ENCODE results near the gene TBRG1.
"Not testable (repeated sequence)": the region's sequence is repeated elsewhere in the genome, so short reads cannot be mapped to it uniquely, and the experiment has no call there.

TBRG1 gene, protein sequence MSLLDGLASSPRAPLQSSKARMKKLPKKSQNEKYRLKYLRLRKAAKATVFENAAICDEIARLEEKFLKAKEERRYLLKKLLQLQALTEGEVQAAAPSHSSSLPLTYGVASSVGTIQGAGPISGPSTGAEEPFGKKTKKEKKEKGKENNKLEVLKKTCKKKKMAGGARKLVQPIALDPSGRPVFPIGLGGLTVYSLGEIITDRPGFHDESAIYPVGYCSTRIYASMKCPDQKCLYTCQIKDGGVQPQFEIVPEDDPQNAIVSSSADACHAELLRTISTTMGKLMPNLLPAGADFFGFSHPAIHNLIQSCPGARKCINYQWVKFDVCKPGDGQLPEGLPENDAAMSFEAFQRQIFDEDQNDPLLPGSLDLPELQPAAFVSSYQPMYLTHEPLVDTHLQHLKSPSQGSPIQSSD

DNA sequence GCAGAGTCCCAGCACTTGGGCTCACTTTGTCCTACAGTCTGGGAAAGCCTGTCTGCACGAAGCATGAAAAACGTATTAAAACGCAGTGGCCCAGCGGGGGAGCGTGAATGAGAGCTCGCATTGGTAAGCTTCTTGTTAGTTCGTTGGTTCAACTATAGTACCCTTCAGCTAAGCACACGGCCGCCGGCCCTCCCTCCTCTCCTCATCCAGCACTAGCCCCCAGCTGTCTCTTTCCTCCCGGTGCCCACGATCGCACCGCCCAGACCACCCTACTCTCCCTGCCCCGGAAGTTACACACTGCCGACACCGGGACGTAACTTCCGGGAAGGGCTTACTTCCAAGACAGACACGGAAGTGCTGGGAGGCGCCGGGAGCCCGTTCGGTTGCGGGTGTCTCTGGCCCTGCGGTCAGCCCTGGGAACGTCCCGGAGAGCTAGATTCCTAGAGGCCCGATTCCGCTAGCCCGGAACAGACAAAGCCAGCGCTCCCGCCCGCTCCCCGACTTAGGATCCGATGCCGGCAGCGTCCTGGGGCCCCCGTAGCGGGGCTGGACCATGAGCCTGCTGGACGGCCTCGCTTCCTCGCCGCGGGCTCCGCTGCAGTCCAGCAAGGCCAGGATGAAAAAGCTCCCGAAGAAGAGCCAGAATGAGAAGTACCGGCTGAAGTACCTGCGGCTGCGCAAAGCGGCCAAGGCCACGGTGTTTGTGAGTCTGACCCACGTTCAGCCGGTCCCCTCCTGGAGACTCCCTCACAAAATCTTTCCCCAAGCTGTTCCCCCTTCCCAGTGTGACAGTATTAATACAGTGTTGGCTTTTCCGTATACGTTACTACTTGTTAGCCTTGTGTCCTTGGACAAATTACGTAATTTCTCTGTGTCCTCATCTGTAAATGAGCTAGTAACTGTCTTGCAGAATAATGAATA, at the start of gene TBRG1:
TBRG1 (plus strand) TSS at position 334 of the 921 bp plus-strand sequence; CDS start at position 554, 220 bp downstream.
- DNase-seq (ENCODE audit: low read depth), result peak; percentile 77

DNA sequence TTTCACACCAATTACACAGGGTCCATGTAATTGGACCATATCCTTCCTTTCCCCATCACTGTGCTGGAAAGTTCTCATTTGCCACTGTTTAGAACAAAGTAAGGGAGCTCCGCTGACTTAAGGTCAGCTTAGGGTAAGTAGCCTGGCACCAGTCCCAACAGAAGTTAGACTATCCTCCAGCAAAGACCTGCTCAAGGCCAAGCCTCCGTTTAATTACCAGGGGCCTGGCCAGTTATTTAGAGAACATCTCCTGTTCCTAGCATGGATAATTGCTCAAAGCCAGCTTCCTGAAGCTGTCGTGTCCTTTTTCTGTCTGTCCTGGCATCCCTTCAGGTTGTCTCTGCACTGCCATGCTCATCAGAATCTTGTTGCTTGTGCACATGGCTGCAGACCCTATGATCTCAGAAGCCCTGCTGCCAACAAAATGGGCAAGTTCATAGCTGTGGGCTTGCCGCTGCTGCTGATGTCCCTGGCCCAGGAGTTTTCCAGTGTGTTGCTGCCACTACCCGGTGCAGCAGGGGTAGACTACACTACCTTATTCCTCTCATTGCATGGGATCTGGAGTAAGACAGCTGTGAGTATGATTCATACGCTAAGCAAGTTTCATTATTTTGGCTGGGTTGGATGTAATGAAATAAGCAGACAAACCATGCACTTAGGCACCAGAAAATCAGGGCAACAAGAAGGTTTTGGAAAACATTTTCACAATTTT, 44.8 kb upstream of the TBRG1 start:
- DNase-seq (ENCODE audit: low read depth), result no peak

- no peak for DNase-seq (ENCODE audit: low read depth)
Measured at GRCh38 chr11:124578761-124579160, 43.9 kb upstream of the TBRG1 start.

- no peak for DNase-seq (ENCODE audit: low read depth)
Measured at GRCh38 chr11:124581817-124582216, 40.8 kb upstream of the TBRG1 start.

GRCh38 chr11:124582565-124582964, 40.1 kb upstream of the TBRG1 start:
- DNase-seq (ENCODE audit: low read depth), result no peak

- no peak for DNase-seq (ENCODE audit: low read depth)
Measured at GRCh38 chr11:124583781-124584180, 38.9 kb upstream of the TBRG1 start.

DNA sequence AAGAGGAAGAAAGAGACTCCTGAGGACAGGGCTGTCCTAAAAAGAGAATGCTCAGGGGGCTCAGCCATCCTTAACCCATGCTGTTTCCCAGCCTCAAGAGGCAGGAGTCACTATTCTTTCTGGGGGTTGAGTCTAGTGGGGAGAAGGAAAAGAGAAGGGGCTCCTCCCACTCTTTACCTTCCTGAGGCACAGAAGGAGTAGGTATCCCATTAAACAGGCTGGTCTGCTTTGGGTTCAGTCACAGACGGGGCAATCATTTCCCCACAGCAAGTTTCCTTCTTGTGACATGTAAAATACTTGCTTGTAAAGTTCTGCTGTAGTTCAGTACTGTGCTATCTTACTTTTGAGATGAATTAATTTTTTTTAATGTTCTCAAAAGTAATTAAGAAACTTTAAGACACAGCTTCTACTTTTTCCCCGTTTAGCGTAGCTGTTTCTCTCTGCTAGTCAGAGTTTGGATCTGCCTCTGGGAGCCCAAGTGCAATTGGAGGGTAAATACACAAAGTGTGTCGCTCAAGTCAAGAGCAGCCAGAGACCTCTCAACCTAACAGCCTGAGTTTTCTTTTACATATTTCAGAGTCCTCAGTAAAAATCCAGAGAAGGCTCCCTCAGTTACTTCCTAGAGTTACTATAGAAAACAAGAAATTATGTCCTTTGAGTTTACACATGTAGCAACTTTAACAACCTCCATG, 37.8 kb upstream of the TBRG1 start:
- DNase-seq (ENCODE audit: low read depth), result no peak

DNA sequence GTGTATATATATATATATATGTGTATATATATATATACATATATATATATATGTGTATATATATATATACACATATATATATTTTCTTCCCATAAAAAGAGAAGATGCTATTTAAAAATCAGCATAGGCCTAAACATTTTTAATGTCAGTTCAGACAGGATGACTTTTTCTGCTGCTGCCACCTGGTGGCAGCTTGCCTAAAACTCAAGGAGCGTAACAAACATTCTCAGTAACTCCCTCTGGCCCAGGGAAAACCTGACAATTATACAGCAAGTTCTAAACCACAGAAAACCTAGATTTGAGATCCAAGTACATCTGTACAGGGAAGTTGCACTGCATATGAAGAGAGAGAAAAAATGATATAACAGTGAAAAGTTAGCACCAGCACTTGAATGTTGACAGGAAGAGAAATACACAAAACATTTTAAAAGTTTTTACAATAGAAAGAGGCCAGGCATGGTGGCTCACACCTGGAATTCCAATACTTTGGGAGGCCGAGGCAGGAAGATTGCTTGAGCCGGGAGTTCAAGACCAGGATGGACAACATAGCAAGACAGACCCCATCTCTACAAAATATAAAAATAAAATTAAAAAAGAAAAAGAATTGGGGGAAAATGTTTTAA, 36.3 kb upstream of the TBRG1 start:
- peak; percentile 31 for DNase-seq (ENCODE audit: low read depth)

DNA sequence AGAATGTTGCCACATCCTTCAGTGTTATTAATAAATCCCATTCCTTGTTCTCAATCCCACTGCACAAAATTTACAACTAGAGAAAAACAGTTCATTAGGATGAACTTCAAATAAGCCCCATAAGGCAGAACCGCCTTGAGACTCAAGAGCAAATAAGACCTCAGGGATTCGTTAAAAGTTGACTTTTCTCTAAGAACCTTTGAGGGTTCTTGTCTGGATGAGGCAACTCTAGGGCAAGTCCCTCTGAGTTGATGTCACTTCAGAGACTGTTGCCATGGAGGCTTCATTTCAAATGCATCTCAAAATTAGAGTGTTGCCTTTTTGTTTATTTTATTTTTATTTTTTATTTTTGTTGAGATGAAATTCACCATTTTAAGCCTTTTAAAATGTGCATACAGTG, 31.2 kb upstream of the TBRG1 start:
- no peak for DNase-seq (ENCODE audit: low read depth)

- DNase-seq (ENCODE audit: low read depth), result no peak
Measured at GRCh38 chr11:124592627-124593026, 30.0 kb upstream of the TBRG1 start.

DNA sequence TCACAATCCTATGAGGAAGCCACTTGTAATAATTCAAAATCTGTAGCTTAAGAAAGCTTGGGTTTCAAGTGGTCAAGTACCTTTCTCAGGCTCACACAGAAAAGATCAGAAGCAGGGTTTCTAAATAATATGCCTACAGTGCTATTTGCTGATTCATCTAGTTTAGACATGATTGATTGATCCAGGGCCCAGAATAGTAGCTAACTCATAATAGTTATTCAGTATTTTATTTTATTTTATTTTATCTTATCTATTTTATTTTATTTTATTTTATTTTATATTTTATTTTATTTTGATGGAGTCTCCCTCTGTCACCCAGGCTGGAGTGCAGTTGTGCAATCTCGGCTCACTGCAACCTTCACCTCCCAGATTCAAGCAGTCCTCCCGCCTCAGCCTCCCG, 27.4 kb upstream of the TBRG1 start:
- no peak for DNase-seq (ENCODE audit: low read depth)

DNA sequence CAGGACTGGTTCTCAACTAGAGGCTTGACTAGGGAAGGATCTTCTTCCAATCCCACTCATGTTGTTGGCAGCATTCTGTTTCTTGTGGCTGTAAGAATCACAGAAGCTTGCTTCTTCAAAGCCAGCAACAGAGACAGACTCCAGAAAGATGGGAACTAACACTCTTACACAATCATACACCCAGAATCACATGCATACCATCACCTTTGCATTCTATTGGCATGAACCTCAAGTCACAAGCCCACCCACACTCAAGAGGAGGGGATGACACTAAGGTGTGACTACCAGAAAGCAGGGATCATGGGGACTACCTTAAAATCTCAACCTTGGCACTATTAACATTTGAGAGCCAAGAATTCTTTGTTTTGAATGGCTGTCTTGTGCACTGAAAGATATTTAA, 25.0 kb upstream of the TBRG1 start:
- DNase-seq (ENCODE audit: low read depth), result no peak

- no peak for DNase-seq (ENCODE audit: low read depth)
Measured at GRCh38 chr11:124600621-124601320, 21.9 kb upstream of the TBRG1 start.

DNA sequence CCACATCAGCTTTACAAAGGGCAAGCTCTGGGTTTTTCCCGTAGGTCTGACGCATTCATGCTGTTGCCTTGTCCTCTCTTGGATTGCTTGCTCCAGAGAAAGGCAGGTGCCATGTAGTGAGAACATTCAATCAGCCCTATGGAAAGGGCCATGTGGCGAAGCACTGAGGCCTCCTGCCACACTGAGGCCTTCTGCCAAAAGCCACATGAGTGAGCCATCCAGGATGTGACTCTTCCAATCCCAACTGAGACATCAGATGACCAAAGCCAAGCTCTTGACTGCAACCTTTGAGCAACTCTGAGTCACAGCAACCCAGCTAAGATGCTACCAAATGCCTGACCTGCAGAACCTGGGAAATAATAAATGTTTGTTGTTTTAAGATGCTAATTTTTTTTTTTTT, 20.5 kb upstream of the TBRG1 start:
- no peak for DNase-seq (ENCODE audit: low read depth)

DNA sequence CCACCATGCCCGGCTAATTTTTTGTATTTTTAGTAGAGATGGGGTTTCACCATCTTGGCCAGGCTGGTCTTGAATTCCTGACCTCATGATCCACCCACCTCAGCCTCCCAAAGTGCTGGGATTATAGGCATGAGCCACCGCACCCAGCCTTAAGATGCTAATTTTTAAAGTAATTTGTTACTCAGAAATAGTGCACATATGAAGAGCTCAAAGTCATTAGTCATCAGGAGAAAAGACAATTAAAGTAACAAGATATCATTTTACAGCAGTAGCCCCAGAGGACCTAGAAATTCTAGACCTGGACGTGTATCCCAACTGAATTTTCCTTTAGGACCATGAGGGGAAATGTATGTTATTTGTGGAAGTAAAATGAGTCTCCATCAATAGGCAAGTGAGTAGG, 19.9 kb upstream of the TBRG1 start:
- DNase-seq (ENCODE audit: low read depth), result not testable (repeated sequence)

- DNase-seq (ENCODE audit: low read depth), result no peak
Measured at GRCh38 chr11:124605719-124606118, 16.9 kb upstream of the TBRG1 start.

GRCh38 chr11:124608147-124608546, 14.5 kb upstream of the TBRG1 start:
- DNase-seq (ENCODE audit: low read depth), result no peak

GRCh38 chr11:124610295-124610694, 12.4 kb upstream of the TBRG1 start:
- no peak for DNase-seq (ENCODE audit: low read depth)

DNA sequence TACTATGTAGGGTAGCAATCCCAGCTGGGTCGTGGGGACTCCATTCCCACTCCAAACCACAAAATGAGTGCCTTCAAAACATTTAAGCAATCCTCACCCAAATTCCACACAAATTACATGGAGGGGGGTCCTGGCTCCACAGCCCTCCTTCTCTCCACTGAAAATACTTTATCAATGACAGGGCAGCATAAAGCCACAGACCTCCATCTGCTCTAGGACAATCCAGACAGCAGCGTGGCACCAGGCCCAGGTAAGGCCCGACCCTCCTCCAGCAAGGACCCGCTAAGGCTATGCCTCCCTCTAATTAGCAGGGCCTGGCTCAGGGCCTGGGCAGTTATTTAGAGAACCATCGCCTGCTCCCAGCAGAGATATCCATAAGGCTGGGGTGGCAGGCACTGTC, 11.6 kb upstream of the TBRG1 start, which contains the start of gene PANX3:
PANX3 (plus strand) TSS at position 365 of the 400 bp plus-strand sequence. CDS start 129 bp downstream, outside the sequence.
- DNase-seq (ENCODE audit: low read depth), result no peak

GRCh38 chr11:124612045-124612444, 10.6 kb upstream of the TBRG1 start:
- DNase-seq (ENCODE audit: low read depth), result no peak
